HPDE6-E6E7 (cell line): ENCODE data around the gene BDKRB1.

Experiments
- DNase-seq: peaks from one replicate; pipeline ENCODE4 v3.0.0; 2011; ENCODE audit warnings: missing footprints; ENCODE audit errors: extremely low spot score

The BDKRB1 gene

DNA sequence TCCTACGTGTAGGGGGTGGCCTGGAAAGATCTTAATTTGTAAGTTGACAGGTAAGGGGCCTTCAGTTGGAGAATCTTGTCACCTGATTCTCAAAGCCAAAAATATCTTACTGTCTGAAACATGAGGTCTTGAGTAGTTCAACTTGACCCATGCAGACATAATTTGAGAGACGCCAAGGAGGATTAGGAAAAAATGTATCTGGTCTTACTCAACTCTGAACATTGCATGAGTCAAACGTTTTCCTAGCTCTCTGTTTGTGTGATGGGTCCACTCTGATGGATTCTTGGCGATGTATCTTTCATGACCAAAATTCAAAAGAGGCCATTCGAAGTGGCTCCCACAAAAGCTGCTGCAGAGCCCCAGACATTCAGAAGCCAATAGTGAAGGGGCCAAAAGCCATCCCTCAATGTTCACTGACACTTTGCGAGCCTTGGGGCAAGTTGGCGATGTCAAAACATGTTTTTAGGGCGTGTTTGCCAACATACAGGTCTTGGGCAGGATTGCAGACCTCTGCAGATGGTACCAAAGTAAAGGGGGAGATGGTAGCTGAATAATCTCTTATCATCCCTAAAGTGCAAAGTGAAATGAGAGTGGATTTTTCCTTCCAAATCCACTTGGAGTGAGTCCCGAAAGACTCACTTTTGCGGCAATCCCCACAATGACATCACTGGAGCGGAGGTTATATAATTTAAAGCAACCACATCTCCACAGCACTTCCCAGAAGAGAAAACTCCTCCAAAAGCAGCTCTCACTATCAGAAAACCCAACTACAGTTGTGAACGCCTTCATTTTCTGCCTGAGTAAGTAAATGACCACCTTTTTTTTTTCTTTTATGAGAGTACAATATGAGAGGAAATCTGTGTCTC lies at the start of gene BDKRB1:
TSS of gene BDKRB1 (plus strand) at position 710 of the 866 bp plus-strand sequence. CDS start 7,473 bp downstream, outside the sequence.
- DNase-seq: no peak

- DNase-seq: no peak
Observed at GRCh38 chr14:96206461-96206860, 49.5 kb upstream of the BDKRB1 start.

DNA sequence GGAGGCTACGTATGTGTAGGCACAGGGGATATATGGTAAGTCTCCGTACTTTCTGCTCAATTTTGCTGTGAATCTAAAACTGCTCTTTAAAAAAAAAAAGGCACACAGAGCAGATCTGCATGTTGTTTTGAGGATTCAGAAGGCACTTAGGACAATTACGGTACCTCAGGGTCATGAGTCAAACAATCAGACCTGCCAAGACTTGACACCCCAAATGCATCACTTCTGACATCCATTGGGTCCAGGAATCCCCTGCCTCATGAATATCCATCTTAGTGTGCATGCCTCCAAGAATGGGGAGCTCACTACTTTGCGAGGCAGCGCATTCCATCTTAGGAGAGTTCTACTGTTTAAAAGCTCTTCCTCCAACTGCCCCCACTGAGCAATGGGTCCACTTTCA lies 48.3 kb upstream of the BDKRB1 start:
- DNase-seq: no peak

DNA sequence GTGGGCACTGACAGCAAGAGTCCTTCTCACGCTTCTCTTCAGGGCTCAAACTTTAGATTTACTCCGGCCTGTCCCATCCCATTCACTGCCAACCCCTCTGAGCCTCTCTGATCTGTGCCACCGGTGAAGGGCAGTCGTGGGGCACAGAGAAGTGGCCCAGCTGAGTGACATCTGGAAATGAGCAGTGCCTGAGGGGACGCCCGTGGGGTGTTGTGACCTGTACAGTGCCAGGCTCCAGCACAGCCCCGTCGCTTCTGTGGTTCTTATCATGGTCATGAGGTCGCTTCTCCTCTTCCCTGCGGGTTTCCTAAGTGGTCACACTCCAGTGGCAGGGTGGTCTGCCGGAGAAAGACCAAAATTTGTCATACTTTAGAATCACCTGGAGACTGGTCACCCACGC lies 47.3 kb upstream of the BDKRB1 start:
- no peak for DNase-seq

- DNase-seq: no peak
Observed at GRCh38 chr14:96212140-96212539, 43.9 kb upstream of the BDKRB1 start.

DNA sequence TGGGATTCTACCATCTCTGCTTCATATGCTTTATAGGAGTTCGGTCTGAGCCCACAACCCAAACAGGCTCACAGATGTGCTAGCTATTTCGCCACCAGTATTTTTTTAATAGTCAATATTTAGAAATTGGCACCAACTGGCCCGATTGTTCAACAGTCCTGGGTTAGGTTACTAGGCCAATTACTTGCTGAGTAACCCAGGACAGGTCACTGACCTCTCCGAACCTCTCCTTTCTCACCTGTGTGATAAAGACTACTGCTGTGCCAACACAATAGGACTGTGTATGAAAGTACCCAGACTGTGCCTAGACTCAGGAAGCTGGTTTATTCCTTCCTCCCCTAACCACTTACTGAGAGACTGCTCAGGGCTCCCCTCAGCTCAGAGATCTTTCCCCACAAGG lies 43.1 kb upstream of the BDKRB1 start:
- no peak for DNase-seq

DNA sequence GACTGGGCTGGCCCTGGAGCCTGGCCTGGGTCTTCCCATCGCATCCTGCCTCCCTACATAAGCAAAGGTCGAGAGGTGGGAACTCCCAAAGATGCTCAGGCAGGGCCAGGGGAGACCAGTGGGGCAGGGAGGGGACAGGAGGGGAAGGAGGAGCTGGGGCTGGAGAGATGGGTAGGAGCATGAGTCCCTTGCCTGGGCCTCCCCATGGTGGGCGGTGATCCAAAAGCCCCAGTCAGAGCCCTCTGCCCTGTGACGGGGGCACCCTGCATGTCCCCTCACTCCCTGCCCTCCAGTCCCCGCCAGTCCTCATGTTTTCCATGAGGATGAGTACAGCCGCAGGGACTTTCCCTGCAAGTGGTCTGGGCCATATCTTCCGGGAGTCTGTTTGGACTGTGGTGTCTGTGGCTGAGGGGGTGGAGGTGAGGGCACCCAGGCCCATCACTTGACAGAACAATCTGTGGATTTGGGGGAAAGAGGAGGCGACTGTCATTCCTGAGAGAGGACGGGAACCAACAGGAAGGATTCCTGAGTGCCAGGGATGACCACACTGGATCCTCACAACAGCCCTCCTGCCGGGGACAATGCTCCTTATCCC lies 42.0 kb upstream of the BDKRB1 start:
- no peak for DNase-seq

- no peak for DNase-seq
Observed at GRCh38 chr14:96214793-96215192, 41.2 kb upstream of the BDKRB1 start.

DNA sequence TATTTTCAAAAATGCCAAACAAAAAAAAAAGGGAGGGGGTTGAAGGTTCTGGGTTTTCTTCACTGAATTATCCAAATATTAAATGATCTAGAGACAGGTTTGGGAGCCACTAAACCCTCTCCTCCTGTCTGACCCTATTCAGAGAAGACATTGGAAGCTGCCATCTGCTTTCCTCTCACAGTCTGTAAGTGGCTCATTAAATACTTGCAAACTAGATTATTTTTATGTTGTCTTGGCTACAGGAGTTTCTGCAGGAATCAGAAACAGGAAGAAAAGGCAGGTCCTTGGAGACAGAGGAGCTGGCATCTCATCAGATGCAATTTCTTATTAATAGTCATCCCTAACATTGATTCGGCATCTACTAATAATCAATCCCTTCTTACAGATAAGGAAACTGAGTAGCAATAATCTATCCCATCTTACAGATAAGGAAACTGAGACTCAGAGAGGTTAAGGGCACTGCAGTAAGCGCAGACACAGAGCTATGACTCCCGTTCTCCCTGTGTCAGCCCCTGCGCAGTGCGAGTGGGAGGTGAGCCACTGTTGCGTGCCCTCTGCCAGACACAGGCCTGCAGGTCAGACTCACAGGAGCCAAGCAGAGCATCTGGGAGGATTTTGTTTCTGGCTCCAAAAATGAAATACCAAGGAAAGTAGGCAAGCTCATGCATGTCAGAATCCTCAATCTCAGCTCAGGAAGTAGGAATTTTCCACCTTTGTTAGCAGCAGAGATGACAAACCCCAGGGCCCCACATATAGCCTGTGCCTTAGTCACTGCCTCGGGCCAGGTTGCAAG lies 40.4 kb upstream of the BDKRB1 start:
- DNase-seq: no peak

- no peak for DNase-seq
Observed at GRCh38 chr14:96216627-96217026, 39.4 kb upstream of the BDKRB1 start.

- no peak for DNase-seq
Observed at GRCh38 chr14:96217376-96217913, 38.6 kb upstream of the BDKRB1 start.

- DNase-seq: no peak
Observed at GRCh38 chr14:96221109-96221650, 34.8 kb upstream of the BDKRB1 start.

DNA sequence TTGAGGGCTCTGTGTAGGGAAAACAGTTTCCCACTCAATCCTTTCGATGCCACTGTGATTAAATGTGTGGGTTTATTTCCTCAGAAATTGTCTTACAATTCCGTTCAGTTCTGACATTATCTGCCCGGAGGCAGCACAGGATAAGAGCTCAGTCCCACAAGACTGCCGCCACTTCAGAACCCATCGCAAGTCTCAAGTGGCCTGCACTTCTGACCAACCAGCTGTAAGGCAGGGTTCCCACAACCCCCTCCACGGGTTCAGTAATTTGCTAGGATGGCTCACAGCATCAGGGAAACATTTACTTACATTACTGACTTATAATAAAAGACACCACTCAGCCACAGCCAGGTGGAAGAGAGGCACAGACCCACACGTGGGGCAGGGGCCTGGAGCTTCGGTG lies 34.2 kb upstream of the BDKRB1 start:
- no peak for DNase-seq

DNA sequence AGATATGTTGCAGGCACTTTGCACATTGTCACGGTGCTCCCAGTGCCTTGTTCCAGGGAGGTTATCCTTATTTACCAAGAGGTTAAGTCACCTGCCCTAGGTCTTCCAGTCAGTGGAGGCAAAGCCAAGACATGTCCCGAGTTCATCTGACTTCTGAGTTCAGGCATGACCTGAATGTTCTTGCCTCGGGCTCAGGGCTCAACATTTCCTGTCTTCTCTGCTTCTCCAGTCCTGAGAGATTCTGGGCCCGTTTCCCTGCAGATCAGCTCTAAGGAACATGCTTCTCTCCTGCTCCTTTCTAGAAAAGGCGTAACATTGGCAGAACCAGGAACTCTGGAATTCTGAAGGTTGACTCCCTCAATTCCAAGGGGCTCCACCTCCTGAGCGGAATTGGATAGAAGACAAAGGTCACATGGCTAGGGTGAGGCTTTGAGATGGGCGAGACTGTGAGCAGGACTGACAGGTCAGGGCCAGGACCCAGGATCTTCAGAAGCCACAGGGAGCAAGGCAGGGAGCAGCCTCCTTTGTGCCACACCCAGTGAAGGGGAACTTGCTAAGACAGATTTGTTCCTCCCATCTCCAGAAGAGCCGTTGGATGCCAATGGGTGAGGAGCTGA lies 31.4 kb upstream of the BDKRB1 start:
- no peak for DNase-seq

- DNase-seq: no peak
Observed at GRCh38 chr14:96225213-96225612, 30.8 kb upstream of the BDKRB1 start.

DNA sequence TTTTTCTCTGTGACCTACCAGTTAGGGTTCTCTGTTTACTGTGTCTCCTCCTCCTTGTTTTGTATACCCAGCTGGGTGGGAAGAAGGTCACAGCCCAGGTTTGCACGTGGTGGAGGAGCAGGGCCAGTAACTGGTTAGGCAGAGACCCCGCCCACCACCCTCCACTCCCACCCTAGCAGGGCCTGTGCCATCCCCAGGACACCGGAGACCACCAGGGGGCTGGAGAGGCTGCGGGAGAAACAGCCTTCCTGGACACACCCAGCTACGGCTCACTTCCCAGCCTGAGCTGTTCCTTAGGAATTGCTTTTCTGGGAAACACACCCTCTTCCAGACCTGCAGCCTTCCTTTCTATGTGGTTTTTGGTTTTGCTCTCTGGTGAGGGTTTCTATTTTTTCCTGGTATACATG lies 30.3 kb upstream of the BDKRB1 start:
- peak; percentile 63 for DNase-seq

GRCh38 chr14:96227428-96227827 lies 28.6 kb upstream of the BDKRB1 start:
- DNase-seq: no peak

DNA sequence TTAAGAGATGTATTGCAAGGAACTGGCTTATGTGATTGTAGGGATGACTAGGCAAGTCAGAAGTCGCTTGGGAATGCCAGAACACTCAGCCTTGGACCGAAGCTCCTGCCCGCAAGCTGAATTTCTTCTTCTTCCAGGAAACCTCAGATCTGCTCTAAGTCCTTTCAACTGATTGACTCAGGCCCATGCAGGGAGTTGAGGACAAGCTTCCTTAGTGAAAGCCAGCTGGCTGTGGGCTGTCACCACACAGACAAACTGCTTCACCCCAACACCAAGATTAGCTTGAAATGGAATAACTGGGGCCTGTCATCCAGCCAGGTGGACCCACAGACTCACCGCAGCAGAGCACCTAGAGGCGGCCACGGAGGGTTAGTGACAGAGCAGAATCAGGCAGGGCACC lies 26.7 kb upstream of the BDKRB1 start:
- DNase-seq: no peak

DNA sequence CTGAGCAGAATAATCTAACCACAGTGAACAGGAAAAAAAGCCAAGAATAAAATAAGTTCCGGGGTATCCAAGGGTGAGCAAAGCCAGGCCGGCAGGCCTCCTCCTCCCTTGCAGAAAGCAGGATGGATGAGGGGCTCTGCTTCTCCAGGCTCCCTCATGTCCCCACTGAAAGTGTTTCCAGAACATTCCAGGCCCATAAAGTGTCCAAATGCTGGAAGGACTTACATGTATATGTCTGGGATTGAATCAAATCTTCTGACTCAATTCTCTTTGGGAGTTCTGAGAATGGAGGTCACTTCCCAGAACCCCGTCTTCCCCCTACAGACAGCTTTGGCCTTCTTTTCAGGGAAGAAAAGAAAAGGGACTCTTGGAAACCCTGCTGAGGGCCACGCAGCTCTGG lies 25.0 kb upstream of the BDKRB1 start:
- DNase-seq: no peak

GRCh38 chr14:96231526-96232130 lies 24.4 kb upstream of the BDKRB1 start:
- DNase-seq: no peak

DNA sequence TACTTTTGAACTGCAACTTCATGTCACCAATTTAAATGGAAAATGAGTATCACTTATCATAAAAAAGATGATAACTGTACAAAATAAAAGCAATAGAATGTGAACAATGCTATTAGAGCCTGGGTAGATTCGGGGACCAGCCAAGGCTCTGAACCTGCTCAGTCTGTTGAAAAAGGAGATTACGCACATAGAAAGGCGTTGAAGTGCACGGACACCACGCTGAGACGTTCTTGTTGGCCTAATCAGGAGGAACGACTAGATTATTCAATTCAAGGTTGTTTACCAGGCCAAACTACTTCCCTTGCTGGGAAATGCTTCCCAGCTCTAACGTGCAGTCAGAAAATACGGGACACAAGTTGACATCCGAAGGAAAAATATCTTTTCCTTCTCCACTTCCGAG lies 23.5 kb upstream of the BDKRB1 start:
- DNase-seq: no peak
